NCI-H1436 treated with DMSO at 0.1 percent for 48 hours (cell line): Measurements from ENCODE around the gene PPP1R1A.

ENCODE experiments used
- DNase-seq: peaks from one replicate; lab custom pipeline; 2025; lab: John Stamatoyannopoulos, UW

PPP1R1A gene

GRCh38 chr12:54571193-54572188, 17.0 kb downstream of the PPP1R1A start:
- DNase-seq: no peak

GRCh38 chr12:54569995-54570528, 18.4 kb downstream of the PPP1R1A start:
- DNase-seq: no peak

DNA sequence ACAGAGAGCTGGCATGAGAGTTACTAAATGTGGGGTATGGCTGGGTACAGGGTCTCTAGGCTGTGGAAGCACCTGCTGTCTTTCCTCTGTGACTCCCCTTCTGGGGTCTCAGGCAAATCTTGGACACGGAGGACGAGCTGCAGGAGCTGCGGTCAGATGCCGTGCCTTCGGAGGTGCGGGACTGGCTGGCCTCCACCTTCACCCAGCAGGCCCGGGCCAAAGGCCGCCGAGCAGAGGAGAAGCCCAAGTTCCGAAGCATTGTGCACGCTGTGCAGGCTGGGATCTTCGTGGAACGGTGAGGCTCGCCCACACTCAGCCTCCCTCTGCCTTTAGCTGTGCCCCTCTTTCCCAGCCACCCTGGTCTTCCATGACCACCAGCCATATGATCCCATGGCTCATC, 19.4 kb downstream of the PPP1R1A start:
- no peak for DNase-seq

DNA sequence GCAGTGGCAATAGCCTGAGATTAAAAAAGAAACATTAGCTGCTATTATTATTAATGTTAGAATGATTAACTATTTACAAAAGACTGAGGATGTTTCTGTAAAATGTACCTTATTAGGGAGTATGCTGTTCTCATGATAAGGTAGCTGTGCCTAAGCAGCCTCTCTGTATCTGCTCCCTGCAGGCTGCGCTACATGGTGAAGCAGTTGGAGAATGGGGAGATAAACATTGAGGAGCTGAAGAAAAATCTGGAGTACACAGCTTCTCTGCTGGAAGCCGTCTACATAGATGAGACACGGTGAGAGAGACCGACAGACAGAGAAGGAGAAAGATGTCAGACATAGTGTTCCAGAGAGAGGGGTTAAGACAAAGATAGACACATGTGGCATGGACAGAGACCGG, 21.7 kb downstream of the PPP1R1A start:
- no peak for DNase-seq

GRCh38 chr12:54565986-54566544, 22.4 kb downstream of the PPP1R1A start:
- DNase-seq: no peak

DNA sequence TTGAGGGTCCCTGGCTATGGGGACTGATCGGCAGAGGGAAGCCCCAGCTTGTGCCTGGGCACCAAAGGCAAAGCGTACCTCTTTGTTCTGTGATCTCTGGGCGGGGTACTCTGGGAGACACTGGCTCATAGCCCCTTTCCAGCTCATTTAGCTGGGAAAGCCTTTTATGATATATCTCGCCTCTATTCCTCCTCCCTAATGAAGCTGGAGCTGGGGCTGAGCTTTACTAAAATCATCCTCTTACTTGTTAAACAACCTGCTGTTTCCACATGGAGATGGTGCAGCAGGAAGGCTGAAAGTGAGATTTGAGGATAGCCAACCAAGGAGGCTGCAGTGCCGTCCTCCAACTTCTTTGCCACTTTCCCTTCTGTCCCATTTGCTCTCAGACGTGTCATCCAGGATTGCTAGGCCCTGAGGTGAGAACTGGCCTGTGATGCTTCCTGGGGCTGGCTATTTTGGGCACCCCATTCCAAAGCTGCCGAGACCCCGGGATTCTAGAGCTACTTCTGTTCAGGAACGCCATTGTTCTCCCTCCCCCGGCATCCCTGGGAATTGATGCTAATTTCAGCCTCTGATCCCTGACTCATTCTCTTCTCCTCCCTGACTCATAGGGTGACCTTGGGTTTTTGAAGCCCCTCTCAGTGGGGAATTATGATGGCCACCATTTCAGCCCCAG, 23.0 kb downstream of the PPP1R1A start:
- no peak for DNase-seq

- no peak for DNase-seq
Observed at GRCh38 chr12:54564768-54565167, 23.7 kb downstream of the PPP1R1A start.

- DNase-seq: no peak
Observed at GRCh38 chr12:54563787-54564186, 24.7 kb downstream of the PPP1R1A start.

DNA sequence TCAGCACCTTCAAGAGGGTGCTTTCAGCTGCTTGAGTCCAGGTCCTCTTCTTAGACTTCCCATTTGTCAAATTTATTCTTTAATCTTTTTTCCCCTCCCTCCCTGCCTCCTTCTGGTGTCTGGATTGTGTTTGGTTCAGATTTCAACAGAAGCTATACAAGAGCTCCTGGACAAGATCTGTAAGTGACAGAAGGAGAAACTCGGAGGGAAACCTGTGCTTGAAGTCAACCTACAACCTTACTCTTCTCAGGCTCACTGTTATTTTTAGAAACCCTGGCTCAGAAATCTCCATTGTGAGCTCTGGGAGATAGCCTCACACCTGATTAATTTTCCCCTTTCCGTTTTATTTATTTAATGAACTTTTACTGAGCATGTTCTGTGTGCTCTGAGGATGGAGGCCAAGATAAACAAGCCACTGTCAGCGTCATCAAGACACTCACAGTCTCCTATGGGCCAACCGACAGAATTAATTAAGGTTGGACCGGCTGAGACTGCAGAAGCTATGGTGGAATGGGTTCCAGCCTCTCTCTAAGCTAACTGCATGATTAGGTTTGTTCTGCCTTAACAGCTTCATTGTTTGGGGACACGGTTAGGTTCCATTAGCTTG, 25.6 kb downstream of the PPP1R1A start:
- no peak for DNase-seq

DNA sequence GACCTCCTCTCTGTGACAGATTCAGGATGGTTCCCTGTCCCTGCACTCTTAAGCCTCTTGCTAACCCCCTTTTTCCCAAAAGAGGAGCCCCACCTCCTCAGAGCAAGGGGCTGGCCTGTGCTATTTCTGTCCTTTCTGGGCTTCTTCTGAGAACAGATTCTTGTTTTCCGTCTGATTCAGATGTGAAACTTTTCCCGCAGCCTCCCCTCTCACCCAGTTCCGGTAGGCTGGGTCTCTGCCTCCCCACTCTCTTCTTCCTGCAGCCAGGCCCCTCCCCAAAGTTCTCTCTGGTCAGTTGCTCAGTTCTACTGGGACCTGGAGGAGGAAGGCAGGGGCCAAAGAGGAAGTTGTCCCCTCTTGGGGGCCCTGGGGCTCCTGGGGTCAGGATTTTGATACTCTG, 27.3 kb downstream of the PPP1R1A start:
- no peak for DNase-seq

DNA sequence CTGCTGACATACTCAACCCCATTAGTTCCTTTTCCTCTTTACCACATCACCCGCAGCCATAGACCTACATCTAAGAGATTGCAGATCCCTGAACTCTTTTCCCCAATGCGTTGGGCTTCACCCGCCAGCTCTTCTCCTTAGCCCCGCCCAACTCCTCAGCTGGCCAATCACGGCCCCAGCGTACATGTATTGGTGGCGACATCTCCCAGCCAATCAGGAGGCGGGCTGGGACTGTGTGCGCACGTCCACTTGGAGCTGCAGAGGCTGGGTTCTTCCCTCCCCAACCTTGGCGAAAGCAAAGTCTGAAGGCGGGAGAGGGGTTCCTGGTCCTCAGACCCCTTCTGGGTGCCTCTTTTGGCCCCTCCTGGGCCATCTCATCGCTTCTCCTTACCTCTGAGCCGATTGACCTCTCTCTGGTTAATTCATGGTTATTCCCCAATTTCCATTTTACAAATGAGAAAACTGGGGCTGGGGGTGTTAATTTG, 28.0 kb downstream of the PPP1R1A start:
- peak; percentile 63 for DNase-seq

DNA sequence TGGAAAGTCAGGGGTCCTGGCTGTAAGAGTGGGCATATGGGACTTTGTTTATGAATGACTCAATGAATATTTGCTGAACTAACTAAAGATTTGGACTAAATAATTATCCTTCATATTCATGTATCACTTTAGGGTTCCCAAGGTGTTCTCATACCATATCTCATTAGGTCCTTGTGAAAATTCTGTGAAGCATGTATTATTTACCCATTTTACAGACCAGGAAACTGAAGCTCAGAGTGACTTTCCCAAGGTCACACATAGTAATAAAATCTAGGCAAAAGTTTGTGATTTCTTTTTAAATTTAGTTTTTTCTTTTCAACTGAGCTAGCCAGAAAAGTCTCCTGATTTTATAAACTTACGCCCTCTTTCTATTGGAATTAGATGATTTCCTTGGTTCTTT, 29.7 kb downstream of the PPP1R1A start:
- DNase-seq: no peak

DNA sequence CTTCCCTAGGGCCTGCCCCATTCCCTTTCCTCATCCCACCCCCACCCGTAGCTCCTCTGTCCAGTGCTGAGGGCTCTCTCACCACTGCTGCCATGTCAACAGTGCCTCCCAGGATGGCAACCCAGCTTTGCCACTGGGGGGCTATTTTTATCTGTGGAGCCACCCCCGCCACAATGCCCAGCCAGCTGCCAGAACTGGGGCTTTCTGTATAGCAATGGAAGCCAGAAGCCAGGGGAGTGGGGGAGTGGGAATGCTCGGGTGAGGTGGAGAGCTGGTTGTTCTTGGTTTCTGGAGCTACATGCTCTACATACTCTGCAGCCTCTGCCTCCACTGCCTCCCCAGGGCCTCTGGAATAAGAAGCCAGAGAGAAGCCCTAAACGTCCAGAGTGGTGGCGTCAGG, 30.1 kb downstream of the PPP1R1A start:
- no peak for DNase-seq

- DNase-seq: no peak
Observed at GRCh38 chr12:54555670-54556257, 32.7 kb downstream of the PPP1R1A start.

DNA sequence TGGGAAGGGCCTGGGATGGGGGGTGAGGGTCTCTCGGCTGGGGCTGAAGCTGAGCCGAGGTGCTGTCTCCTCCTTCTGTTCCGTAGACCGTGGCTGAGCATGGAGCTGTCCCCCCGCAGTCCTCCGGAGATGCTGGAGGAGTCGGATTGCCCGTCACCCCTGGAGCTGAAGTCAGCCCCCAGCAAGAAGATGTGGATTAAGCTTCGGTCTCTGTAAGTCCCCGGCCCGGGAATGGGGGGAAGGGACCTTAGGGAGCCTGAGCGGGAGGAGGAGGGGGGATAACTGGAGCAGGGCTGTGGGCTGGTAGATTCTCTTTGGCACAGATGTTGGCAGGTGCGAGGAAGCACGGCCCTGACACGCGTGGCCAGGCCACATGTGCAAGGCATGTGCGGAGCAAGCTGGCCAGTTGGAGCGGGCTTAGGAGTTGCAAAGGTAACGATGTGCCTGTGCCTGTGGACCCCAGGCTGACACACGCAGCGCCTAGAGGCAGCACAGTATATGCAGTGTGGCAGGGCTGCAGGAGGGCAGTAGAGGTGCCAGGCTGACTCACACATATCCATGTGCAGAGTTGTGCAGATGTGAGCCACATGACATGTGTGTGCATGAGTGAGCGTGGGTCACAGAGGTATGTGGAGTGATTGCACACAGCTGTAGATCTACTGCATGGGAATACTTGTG, 38.5 kb downstream of the PPP1R1A start:
- no peak for DNase-seq

GRCh38 chr12:54546511-54546910, 41.9 kb downstream of the PPP1R1A start:
- DNase-seq: no peak

DNA sequence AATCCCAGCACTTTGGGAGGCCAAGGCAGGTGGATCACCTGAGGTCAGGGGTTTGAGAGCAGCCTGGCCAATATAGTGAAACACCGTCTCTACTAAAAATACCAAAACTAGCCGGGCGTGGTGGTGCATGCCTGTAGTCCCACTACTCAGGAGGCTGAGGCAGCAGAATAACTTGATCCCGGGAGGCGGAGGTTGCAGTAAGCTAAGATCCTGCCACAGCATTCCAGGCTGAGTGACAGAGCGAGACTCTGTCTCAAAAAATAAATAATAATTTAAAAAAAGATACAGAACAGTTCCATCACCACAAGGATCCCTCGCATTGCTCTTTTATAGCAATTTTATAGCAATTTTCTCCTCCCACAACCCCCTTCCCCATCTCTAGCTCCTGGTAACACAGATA, 43.7 kb downstream of the PPP1R1A start:
- no peak for DNase-seq

- no peak for DNase-seq
Observed at GRCh38 chr12:54543526-54543925, 44.9 kb downstream of the PPP1R1A start.

GRCh38 chr12:54541751-54542290, 46.6 kb downstream of the PPP1R1A start:
- no peak for DNase-seq

DNA sequence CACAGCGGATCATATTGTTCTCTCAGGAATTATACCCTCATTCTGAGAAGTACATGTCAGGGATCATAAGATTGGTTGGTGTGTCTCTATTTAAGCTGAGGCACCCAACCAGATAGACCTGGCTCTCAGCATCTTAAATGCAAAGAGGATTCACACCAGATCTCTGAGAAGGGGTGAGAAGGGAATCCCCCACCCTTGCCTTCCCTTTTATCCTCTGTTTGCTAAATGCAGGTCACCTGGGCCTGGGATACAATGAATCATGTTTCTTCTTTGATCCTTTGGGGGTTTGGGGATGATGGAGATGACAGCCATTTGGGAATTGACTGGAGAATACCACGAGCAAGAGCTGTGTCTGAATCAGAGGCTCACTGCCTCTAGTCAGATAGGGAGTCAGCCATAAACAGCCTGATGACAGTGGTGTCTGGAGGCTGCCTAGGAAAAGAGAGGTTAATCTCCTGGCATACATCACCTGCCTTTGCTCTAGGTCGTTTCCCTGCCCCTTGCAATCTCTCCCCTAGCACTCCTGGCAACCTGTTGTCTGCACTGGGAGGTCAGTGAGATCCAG, 50.2 kb downstream of the PPP1R1A start:
- DNase-seq: no peak
